GM15510 (cell line): ENCODE data around the gene REV1.

Source experiments
- POLR2A ChIP-seq: IDR thresholded peaks from 3 replicates; pipeline ENCODE4 v1.6.1; 2011; ENCODE audit warnings: borderline replicate concordance; ENCODE audit not compliant: insufficient read length; ENCODE audit errors: extremely low read depth

The REV1 gene

GRCh38 chr2:99431587-99432275, 58.1 kb downstream of the REV1 start:
- TF ChIP-seq POLR2A, result no peak

- TF ChIP-seq POLR2A, result no peak
Observed at GRCh38 chr2:99430614-99431291, 59.1 kb downstream of the REV1 start.

- TF ChIP-seq POLR2A, result no peak
Observed at GRCh38 chr2:99425022-99425421, 64.8 kb downstream of the REV1 start.

GRCh38 chr2:99424371-99424770, 65.4 kb downstream of the REV1 start:
- TF ChIP-seq POLR2A, result no peak

- TF ChIP-seq POLR2A, result no peak
Observed at GRCh38 chr2:99422599-99422998, 67.2 kb downstream of the REV1 start.

- no peak for TF ChIP-seq POLR2A
Observed at GRCh38 chr2:99421469-99421868, 68.3 kb downstream of the REV1 start.

- TF ChIP-seq POLR2A, result no peak
Observed at GRCh38 chr2:99420751-99421299, 69.0 kb downstream of the REV1 start.

- TF ChIP-seq POLR2A, result no peak
Observed at GRCh38 chr2:99420031-99420430, 69.8 kb downstream of the REV1 start.

- no peak for TF ChIP-seq POLR2A
Observed at GRCh38 chr2:99417396-99417795, 72.4 kb downstream of the REV1 start.

- TF ChIP-seq POLR2A, result no peak
Observed at GRCh38 chr2:99414566-99414965, 75.3 kb downstream of the REV1 start.

- no peak for TF ChIP-seq POLR2A
Observed at GRCh38 chr2:99410276-99410675, 79.5 kb downstream of the REV1 start.

- no peak for TF ChIP-seq POLR2A
Observed at GRCh38 chr2:99406137-99406536, 83.7 kb downstream of the REV1 start.

- no peak for TF ChIP-seq POLR2A
Observed at GRCh38 chr2:99404797-99405669, 84.8 kb downstream of the REV1 start.

GRCh38 chr2:99404039-99404796, 85.6 kb downstream of the REV1 start:
- TF ChIP-seq POLR2A, result no peak
